ENCODE results near the gene PPP2R5B.

Gene PPP2R5B

GRCh38 chr11:64893194-64894069 lies 31.1 kb upstream of the PPP2R5B start:
- DNase-seq (ENCODE audit: low read depth, low spot score): no peak
- in situ Hi-C loops (cut with HindIII; ENCODE audit: low sequenced_read_pairs): loop anchor here (10.0 kb wide), 1 partner anchor 49 kb away; the partner anchor contains the start of gene CDC42BPG
- no peak for TF ChIP-seq CTCF (IDR thresholded peaks at IDR 0.05; ENCODE audit: low read depth, low read length)
- no peak overlapping the region for H3K4me3 ChIP-seq (ENCODE audit: low read depth, low read length)

- in situ Hi-C loops (cut with HindIII; ENCODE audit: low sequenced_read_pairs): loop anchor here (10.0 kb wide), 1 partner anchor 49 kb away; the partner anchor contains the start of gene CDC42BPG
- DNase-seq (ENCODE audit: low read depth, low spot score): peak; percentile 39
- H3K4me3 ChIP-seq (ENCODE audit: low read depth, low read length): no peak overlapping the region
- peak; percentile 91 for TF ChIP-seq CTCF (IDR thresholded peaks at IDR 0.05; ENCODE audit: low read depth, low read length)
Measured at GRCh38 chr11:64894070-64894811, 30.2 kb upstream of the PPP2R5B start.

GRCh38 chr11:64894812-64895452 lies 29.6 kb upstream of the PPP2R5B start:
- in situ Hi-C loops (cut with HindIII; ENCODE audit: low sequenced_read_pairs): loop anchor here (10.0 kb wide), 1 partner anchor 50 kb away; the partner anchor contains the start of gene CDC42BPG
- no peak overlapping the region for H3K4me3 ChIP-seq (ENCODE audit: low read depth, low read length)
- DNase-seq (ENCODE audit: low read depth, low spot score): no peak
- TF ChIP-seq CTCF (IDR thresholded peaks at IDR 0.05; ENCODE audit: low read depth, low read length): no peak

GRCh38 chr11:64896448-64897022 lies 28.0 kb upstream of the PPP2R5B start:
- in situ Hi-C loops (cut with HindIII; ENCODE audit: low sequenced_read_pairs): loop anchor here (10.0 kb wide), 1 partner anchor 52 kb away; the partner anchor contains the start of gene CDC42BPG
- DNase-seq (ENCODE audit: low read depth, low spot score): no peak
- H3K4me3 ChIP-seq (ENCODE audit: low read depth, low read length): no peak overlapping the region
- TF ChIP-seq CTCF (IDR thresholded peaks at IDR 0.05; ENCODE audit: low read depth, low read length): no peak

DNA sequence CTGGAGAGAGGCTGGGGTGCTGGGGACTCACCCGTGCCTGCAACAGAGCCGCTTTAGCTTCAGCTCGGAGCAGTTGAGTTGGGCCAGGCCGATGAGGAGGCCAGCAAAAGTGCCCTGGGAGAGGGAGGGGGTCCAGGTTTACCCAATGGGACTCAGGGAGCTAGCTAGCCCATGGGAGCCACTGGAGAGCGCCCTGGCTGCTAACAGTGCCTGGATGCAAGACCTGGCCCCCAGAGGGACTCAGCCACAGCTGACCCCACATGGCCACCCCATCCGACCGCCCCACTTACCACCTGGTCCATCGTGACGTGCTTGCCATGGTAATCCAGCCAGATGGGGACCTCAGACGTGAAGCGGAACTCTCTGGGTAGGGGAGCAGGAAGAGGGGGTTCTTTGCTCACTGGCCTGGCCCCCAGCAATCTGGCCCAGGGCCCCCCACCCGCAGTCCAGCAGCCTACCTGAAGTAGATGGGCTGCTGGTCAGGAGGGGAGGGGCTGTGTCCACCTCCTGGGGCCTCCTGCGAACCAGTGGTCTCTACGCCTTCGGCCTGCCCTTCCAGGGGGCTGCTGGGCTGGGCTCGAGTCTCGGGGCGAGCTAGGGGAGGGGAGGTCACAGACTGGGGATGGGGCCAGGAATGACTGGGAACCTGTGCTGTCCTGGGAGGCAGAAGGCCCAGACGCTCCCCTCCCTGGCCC lies 27.0 kb upstream of the PPP2R5B start:
- H3K4me3 ChIP-seq (ENCODE audit: low read depth, low read length): no peak overlapping the region
- in situ Hi-C loops (cut with HindIII; ENCODE audit: low sequenced_read_pairs): loop anchor here (10.0 kb wide), 1 partner anchor 53 kb away; the partner anchor contains the start of gene CDC42BPG
- no peak for TF ChIP-seq CTCF (IDR thresholded peaks at IDR 0.05; ENCODE audit: low read depth, low read length)
- no peak for DNase-seq (ENCODE audit: low read depth, low spot score)

Measured in astrocyte of the spinal cord (primary cell).